ENCODE measurements around the gene PLEKHA8. TPM values are rescaled to one million over a fixed set of nuclear protein-coding genes. Genes with fewer than 3 reads are reported as not detected.

PLEKHA8 gene
- total and polyA plus RNA-seq, 12 donors = 2.1 to 14.5 (median 6.3) TPM

DNA sequence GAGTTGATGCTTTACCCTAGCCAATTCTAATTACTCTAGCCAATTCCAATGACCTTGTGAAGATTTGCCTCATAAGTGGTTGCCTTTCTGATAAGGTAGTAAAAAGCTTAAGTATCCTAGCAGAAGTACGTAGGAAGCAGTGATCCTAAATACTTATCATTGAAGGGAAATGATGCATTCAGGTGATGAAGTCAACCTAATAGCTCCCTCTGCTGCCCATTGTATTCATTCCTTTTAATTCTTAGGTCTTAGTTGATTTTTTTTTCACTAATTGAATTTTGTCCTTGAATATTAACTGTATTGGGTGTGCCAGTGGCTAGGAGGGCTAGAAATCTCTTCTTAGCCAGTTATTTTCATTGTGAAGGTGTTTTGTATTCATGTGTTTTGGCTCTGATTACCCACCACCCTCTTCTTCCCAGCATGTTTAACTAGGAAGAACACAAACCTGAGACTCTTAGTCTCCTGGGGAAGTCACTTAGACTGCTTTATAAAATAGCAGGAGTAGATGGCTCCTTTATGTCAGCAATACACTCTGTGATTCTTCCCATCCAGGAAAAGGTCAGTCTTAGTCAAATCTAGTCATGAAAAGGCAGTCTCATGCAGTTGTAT is 46.3 kb downstream of the PLEKHA8 start:
- no peak overlapping the region for H3K4me3 ChIP-seq
- no peaks in the 10 kb centered on the region for H3K4me1 ChIP-seq (replicated peaks in 1 of 2)
- H3K27me3 ChIP-seq = no peaks in the 10 kb centered on the region
- intact Hi-C loops (cut with DNase I) = no loop called here
- TF ChIP-seq POLR2A (IDR thresholded peaks at IDR 0.05) = no peak
- TF ChIP-seq, protein P1, sequence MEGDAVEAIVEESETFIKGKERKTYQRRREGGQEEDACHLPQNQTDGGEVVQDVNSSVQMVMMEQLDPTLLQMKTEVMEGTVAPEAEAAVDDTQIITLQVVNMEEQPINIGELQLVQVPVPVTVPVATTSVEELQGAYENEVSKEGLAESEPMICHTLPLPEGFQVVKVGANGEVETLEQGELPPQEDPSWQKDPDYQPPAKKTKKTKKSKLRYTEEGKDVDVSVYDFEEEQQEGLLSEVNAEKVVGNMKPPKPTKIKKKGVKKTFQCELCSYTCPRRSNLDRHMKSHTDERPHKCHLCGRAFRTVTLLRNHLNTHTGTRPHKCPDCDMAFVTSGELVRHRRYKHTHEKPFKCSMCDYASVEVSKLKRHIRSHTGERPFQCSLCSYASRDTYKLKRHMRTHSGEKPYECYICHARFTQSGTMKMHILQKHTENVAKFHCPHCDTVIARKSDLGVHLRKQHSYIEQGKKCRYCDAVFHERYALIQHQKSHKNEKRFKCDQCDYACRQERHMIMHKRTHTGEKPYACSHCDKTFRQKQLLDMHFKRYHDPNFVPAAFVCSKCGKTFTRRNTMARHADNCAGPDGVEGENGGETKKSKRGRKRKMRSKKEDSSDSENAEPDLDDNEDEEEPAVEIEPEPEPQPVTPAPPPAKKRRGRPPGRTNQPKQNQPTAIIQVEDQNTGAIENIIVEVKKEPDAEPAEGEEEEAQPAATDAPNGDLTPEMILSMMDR (IDR thresholded peaks at IDR 0.05) = peak in 5 of 6 experiments; percentile 11 to 53 (median 48)
- WGBS, 4 donors = 24 to 40% (median 35%) methylated on average over 1 of the region's 1 CpG
- no peak overlapping the region for H3K27ac ChIP-seq
- H3K36me3 ChIP-seq (replicated peaks in 1 of 2) = no peaks in the 10 kb centered on the region
- no peak for DNase-seq
- no peaks in the 10 kb centered on the region for H3K9me3 ChIP-seq (replicated peaks in 1 of 3)

DNA sequence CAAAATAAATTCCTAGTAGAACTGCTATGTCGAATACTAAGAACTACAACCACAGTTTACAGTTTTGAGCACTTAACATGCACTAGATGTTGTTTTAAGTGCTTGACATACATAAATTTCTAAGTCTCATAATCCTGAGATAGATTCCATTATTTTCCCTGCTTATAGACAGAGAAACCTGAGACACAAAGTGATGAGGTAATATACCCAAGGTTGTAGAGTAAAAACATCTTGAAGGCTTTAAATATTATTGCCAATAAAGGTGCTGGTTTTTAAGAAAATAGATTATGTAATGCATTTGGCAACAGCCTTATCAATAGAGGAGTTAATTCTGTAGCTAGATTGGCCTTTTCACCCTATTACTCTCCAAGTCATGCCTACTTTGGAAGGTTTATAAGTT is 48.2 kb downstream of the PLEKHA8 start:
- 94 to 100% (median 97%) methylated on average over 1 of the region's 1 CpG for WGBS, 4 donors
- no peaks in the 10 kb centered on the region for H3K4me1 ChIP-seq (replicated peaks in 1 of 2)
- H3K36me3 ChIP-seq (replicated peaks in 1 of 2) = no peaks in the 10 kb centered on the region
- intact Hi-C loops (cut with DNase I) = no loop called here
- DNase-seq = no peak
- H3K27ac ChIP-seq = no peak overlapping the region
- TF ChIP-seq, protein P1 (IDR thresholded peaks at IDR 0.05) = no peak
- TF ChIP-seq POLR2A (IDR thresholded peaks at IDR 0.05) = no peak
- H3K4me3 ChIP-seq = no peak overlapping the region
- H3K9me3 ChIP-seq (replicated peaks in 1 of 3) = no peaks in the 10 kb centered on the region
- H3K27me3 ChIP-seq = no peaks in the 10 kb centered on the region

DNA sequence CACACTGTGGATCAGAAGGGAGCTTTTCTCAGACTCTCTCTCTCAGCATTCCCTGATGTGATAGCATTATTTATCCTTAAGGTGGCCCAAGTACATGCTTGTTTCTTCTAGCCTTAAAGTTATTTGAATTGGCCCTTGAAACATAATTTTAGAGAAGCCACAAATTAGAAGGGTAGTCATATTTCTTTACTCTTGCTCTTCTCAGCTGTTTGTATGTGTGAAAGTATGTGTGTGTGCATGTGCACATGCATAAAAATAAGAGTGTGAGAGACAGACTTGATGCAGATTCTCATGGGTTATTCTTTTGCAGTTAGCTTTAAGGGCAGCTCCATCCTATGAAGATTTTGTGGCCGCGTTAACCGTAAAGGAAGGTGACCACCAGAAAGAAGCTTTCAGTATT is 50.1 kb downstream of the PLEKHA8 start:
- no peak overlapping the region for H3K27ac ChIP-seq
- DNase-seq = no peak
- no peaks in the 10 kb centered on the region for H3K4me1 ChIP-seq (replicated peaks in 1 of 2)
- H3K36me3 ChIP-seq (replicated peaks in 1 of 2) = no peaks in the 10 kb centered on the region
- no peaks in the 10 kb centered on the region for H3K27me3 ChIP-seq
- no peak overlapping the region for H3K4me3 ChIP-seq
- intact Hi-C loops (cut with DNase I) = no loop called here
- 90 to 100% (median 98%) methylated on average over 3 of the region's 3 CpGs for WGBS, 4 donors
- no peaks in the 10 kb centered on the region for H3K9me3 ChIP-seq (replicated peaks in 1 of 3)
- TF ChIP-seq, protein P1 (IDR thresholded peaks at IDR 0.05) = no peak
- TF ChIP-seq POLR2A (IDR thresholded peaks at IDR 0.05) = no peak

DNA sequence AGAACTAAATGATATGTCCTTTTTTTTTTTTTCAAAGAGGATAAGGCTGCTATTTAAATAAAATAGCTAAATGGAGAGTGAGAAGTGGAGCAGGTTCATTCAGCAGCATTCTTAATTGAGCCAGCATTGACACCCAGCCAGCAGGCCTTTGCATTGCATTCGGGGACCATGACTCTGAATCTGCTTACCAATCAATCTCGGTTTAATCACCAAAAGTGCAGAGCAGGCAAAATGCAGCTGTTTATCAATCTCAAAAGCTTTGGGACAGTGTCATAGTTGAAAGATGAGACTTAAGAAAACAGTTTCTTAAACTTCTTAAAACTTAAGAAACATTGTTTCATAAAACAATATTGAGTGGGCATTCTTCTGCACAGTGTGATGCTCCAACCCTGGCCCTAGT is 51.7 kb downstream of the PLEKHA8 start:
- Histone ChIP-seq H3K4me1 (replicated peaks in 1 of 2) (no peaks in the 10 kb centered on the region), H3K4me3 (no peak overlapping the region), H3K27me3 (no peaks in the 10 kb centered on the region), H3K27ac (no peak overlapping the region), H3K36me3 (replicated peaks in 1 of 2) (no peaks in the 10 kb centered on the region), H3K9me3 (replicated peaks in 1 of 3) (no peaks in the 10 kb centered on the region)
- WGBS, 4 donors = 89 to 96% (median 93%) methylated on average over 2 of the region's 2 CpGs
- TF ChIP-seq, protein P1 (IDR thresholded peaks at IDR 0.05) = no peak
- no peak for TF ChIP-seq POLR2A (IDR thresholded peaks at IDR 0.05)
- DNase-seq = no peak
- intact Hi-C loops (cut with DNase I) = no loop called here

Measured in adrenal gland (tissue), 12 donors.